Heart left ventricle (tissue), 13 donors: ENCODE data around the gene FEN1.

Source experiments
- CTCF ChIP-seq, 12 donors: fragments of 200-600 bp; sonication (generic) in 4 of 12; IDR thresholded peaks; one replicate each; pipeline versions ENCODE4 v1.5.0 to v1.8.0; 2018 to 2022; ENCODE audit warnings: antibody characterized with exemption in 12 of 12, mild to moderate bottlenecking in 5 of 12
- POLR2A ChIP-seq, 2 donors: fragments of 450-650 bp; IDR thresholded peaks; one replicate each; pipeline ENCODE4 v1.6.1; 2017; ENCODE audit warnings: antibody characterized with exemption in 2 of 2, mild to moderate bottlenecking in 2 of 2, moderate library complexity in 2 of 2
- donor health status: ischemic (EF 13 %, LVEDD 7.1; RV severe dilation, severe dysfunction).
- donor health status: DM: no; HTN: yes; CAD: no.
- donor health status: DM: no; HTN: no; CAD: no.
- donor health status: ischemic (EF 25% LVEDD 6.9; RV normal size, moderate dysfunction).
- donor health status: ischemic (EF 25% LVEDD 5.7; RV mildly dilated, moderate dysfunction).
- donor health status: ischemic (EF 35%, LVEDD 5.7; RV mildly dilated, moderate dysfunction).
- donor health status: nonischemic (EF 11% LVEDD 7.7; RV severe dilation, severe dysfunction).
- donor health status: DM: yes; HTN: yes; CAD: no.
- donor health status: PGD.
- donor health status: ischemic (EF 29% LVEDD 5.4; RV normal size, mild dysfunction).
- donor health status: nonischemic (EF 23%, LVEDD 6.1; RV moderate dilation, normal function).

- no peak for TF ChIP-seq POLR2A (IDR thresholded peaks at IDR 0.05)
- no peak for TF ChIP-seq CTCF (IDR thresholded peaks at IDR 0.05)
Measured at GRCh38 chr11:61764606-61765260, 28.0 kb upstream of the FEN1 start.
